HT1080 (cell line): ENCODE results near the gene PRR19. TPM values are rescaled to one million over a fixed set of nuclear protein-coding genes. Genes with fewer than 3 reads are reported as not detected.

ENCODE experiments used
- DNase-seq: peaks from one replicate; pipeline ENCODE4 v3.0.0-alpha.2; 2015; ENCODE audit warnings: low read depth
- total RNA-seq: library from RNA; depleted of rRNA; stranded (reverse); fragments of >200 nt; shearing (Covaris generic); gene quantifications from 2 replicates; pipeline ENCODE4 v1.2.3, GENCODE V29; 2014

The PRR19 gene
- total RNA-seq, 1 experiment from 2014 or later: 2.8 TPM

GRCh38 chr19:42283188-42284065 is 18.5 kb upstream of the PRR19 start:
- peak; percentile 71 for DNase-seq

- no peak for DNase-seq
Measured at GRCh38 chr19:42284066-42284501, 17.8 kb upstream of the PRR19 start.

GRCh38 chr19:42284591-42285341 is 17.2 kb upstream of the PRR19 start:
- no peak for DNase-seq

GRCh38 chr19:42285541-42285941 is 16.4 kb upstream of the PRR19 start:
- no peak for DNase-seq

GRCh38 chr19:42285988-42286348 is 16.0 kb upstream of the PRR19 start:
- DNase-seq: no peak

- DNase-seq: no peak
Measured at GRCh38 chr19:42286349-42287016, 15.4 kb upstream of the PRR19 start.

GRCh38 chr19:42287017-42287826 is 14.7 kb upstream of the PRR19 start:
- no peak for DNase-seq

- DNase-seq: no peak
Measured at GRCh38 chr19:42287827-42288107, 14.2 kb upstream of the PRR19 start.

GRCh38 chr19:42288387-42288786 is 13.5 kb upstream of the PRR19 start:
- no peak for DNase-seq

GRCh38 chr19:42288881-42289555 is 12.9 kb upstream of the PRR19 start:
- DNase-seq: no peak

- no peak for DNase-seq
Measured at GRCh38 chr19:42289556-42290041, 12.3 kb upstream of the PRR19 start.

GRCh38 chr19:42290136-42290522 is 11.8 kb upstream of the PRR19 start:
- DNase-seq: no peak

GRCh38 chr19:42290523-42291434 is 11.2 kb upstream of the PRR19 start:
- DNase-seq: peak; percentile 44

- no peak for DNase-seq
Measured at GRCh38 chr19:42291435-42291810, 10.5 kb upstream of the PRR19 start.

GRCh38 chr19:42292042-42292960 is 9.6 kb upstream of the PRR19 start:
- DNase-seq: no peak

GRCh38 chr19:42292963-42293362 is 9.0 kb upstream of the PRR19 start:
- no peak for DNase-seq

GRCh38 chr19:42293540-42293939 is 8.4 kb upstream of the PRR19 start:
- no peak for DNase-seq

- no peak for DNase-seq
Measured at GRCh38 chr19:42293948-42294347, 8.0 kb upstream of the PRR19 start.
